HepG2 (cell line): ENCODE results near the gene MTO1. TPM values are rescaled to one million over a fixed set of nuclear protein-coding genes. Genes with fewer than 3 reads are reported as not detected.

ENCODE experiments used
- ATAC-seq: fragments of 200-7000 bp; cut with Tn5 transposase; 3 replicates; pipeline ENCODE4 v1.9.1; 2020; ENCODE audit warnings: mild to moderate bottlenecking, moderate library complexity
- BruUV-seq: library from RNA; stranded (reverse); fragments of 400-500 nt; replicated peaks from 2 replicates; lab custom pipeline; 2021; lab: Mats Ljungman, UMichigan
- CTCF ChIA-PET: fragments of 300-600 bp; formaldehyde crosslinking; extraction: SDS; loops from one replicate; lab custom pipeline; 2021; ENCODE audit warnings: low total read pairs, inconsistent platforms, low intra/inter-chr PET ratio; lab: Yijun Ruan, JAX
- POLR2A ChIA-PET: fragments of 350-600 bp; sonication (Branson Sonifier 250); formaldehyde crosslinking; loops from one replicate; lab custom pipeline; 2020; ENCODE audit warnings: antibody characterized with exemption, inconsistent platforms; lab: Yijun Ruan, JAX
- DNase-seq: peaks from one replicate; pipeline ENCODE4 v3.0.0-alpha.2; 2015; ENCODE audit warnings: low spot score
- FAIRE-seq: peaks from 3 replicates; lab custom pipeline; 2011; peaks lifted over from hg19 to GRCh38; lab: Jason Lieb, UNC
- H2AFZ ChIP-seq: one replicate; pipeline ENCODE4 v1.6.1; 2011; ENCODE audit warnings: low read length, inconsistent platforms
- H3K27ac ChIP-seq: fragments of 300-600 bp; 3 replicates; pipeline ENCODE4 v1.8.0; 2011; ENCODE audit warnings: mixed run types, mild to moderate bottlenecking, mixed read lengths, low read length, inconsistent platforms; ENCODE audit not compliant: insufficient read depth; ENCODE audit errors: extremely low read length
- H3K27me3 ChIP-seq, 2 experiments: fragments of 200-600 bp in 1 of 2; 2 replicates in 1 of 2; 3 replicates in 1 of 2; pipeline versions ENCODE4 v1.6.0 to v1.8.0; 2011; ENCODE audit warnings: low read length in 2 of 2, mild to moderate bottlenecking in 2 of 2, moderate library complexity in 2 of 2, inconsistent platforms in 1 of 2; ENCODE audit not compliant: insufficient read depth in 2 of 2, control insufficient read depth in 1 of 2
- H3K36me3 ChIP-seq, 2 experiments: fragments of 200-600 bp in 1 of 2; replicated peaks in 1 of 2; 2 replicates in 1 of 2; 3 replicates in 1 of 2; pipeline versions ENCODE4 v1.5.1 to v1.8.0; 2011; ENCODE audit warnings: low read length in 2 of 2, inconsistent platforms in 1 of 2; ENCODE audit not compliant: insufficient read depth in 2 of 2, control insufficient read depth in 1 of 2
- H3K4me1 ChIP-seq: 2 replicates; pipeline ENCODE4 v1.5.1; 2012; ENCODE audit warnings: low read length, inconsistent platforms; ENCODE audit not compliant: insufficient read depth
- H3K4me2 ChIP-seq: 2 replicates; pipeline ENCODE4 v1.6.0; 2011; ENCODE audit warnings: low read depth, low read length, inconsistent platforms
- H3K4me3 ChIP-seq, 3 experiments: fragments of 200-600 bp in 1 of 3; sonication (generic), shearing (Covaris generic) in 1 of 3; replicated peaks in 1 of 3; 2 replicates each; pipeline ENCODE4 v1.5.1; 2011 to 2016; ENCODE audit warnings: low read length in 3 of 3, inconsistent platforms in 2 of 3, low read depth in 2 of 3, mild to moderate bottlenecking in 2 of 3, control low read depth in 1 of 3, mixed read lengths in 1 of 3; ENCODE audit not compliant: insufficient read depth in 1 of 3
- H3K79me2 ChIP-seq: one replicate; pipeline ENCODE4 v1.6.1; 2011; ENCODE audit warnings: low read length, inconsistent platforms; ENCODE audit not compliant: insufficient read depth
- H3K9ac ChIP-seq: 2 replicates; pipeline ENCODE4 v1.6.0; 2011; ENCODE audit warnings: mild to moderate bottlenecking, low read depth, low read length, inconsistent platforms; ENCODE audit not compliant: insufficient read depth
- H3K9me3 ChIP-seq: 2 replicates; pipeline ENCODE4 v1.5.1; 2012; ENCODE audit warnings: mild to moderate bottlenecking, low read length
- H4K20me1 ChIP-seq: 2 replicates; pipeline ENCODE4 v1.6.0; 2011; ENCODE audit warnings: inconsistent platforms, mild to moderate bottlenecking, low read length, moderate library complexity; ENCODE audit not compliant: insufficient read depth
- AHR ChIP-seq: IDR thresholded peaks from 2 replicates; pipeline ENCODE4 v1.6.1; 2018; ENCODE audit warnings: missing genetic modification reagents, missing compliant biosample characterization
- ARID4A ChIP-seq: sonication (generic); formaldehyde crosslinking; IDR thresholded peaks from 2 replicates; pipeline ENCODE4 v1.5.0; 2020; ENCODE audit warnings: mild to moderate bottlenecking, missing genetic modification reagents, borderline replicate concordance
- BCL3 ChIP-seq: sonication (generic); formaldehyde crosslinking; IDR thresholded peaks from 2 replicates; pipeline ENCODE4 v1.5.1; 2020; ENCODE audit warnings: mild to moderate bottlenecking, missing genetic modification reagents, moderate library complexity
- DR1 ChIP-seq: sonication (generic); formaldehyde crosslinking; IDR thresholded peaks from 2 replicates; pipeline ENCODE4 v1.8.0; 2021; ENCODE audit warnings: mild to moderate bottlenecking, missing genetic modification reagents, inconsistent platforms
- FOSL2 ChIP-seq: sonication (generic); formaldehyde crosslinking; IDR thresholded peaks from 2 replicates; pipeline ENCODE4 v1.4.0; 2020; ENCODE audit warnings: missing genetic modification reagents
- GLI4 ChIP-seq: sonication (generic); formaldehyde crosslinking; IDR thresholded peaks from 2 replicates; pipeline ENCODE4 v1.5.1; 2020; ENCODE audit warnings: missing genetic modification reagents, mild to moderate bottlenecking, moderate library complexity, borderline replicate concordance
- HNRNPUL1 ChIP-seq: fragments of 200-400 bp; formaldehyde crosslinking; IDR thresholded peaks from 2 replicates; pipeline ENCODE4 v1.6.1; 2017; ENCODE audit warnings: low read depth, mild to moderate bottlenecking, low read length, moderate library complexity
- HOXA3 ChIP-seq: sonication (generic); formaldehyde crosslinking; IDR thresholded peaks from 2 replicates; pipeline ENCODE4 v1.5.0; 2020; ENCODE audit warnings: missing genetic modification reagents
- IRX3 ChIP-seq: sonication (generic); formaldehyde crosslinking; IDR thresholded peaks from 2 replicates; pipeline ENCODE4 v1.8.1; 2023; ENCODE audit warnings: mild to moderate bottlenecking, low read depth, missing genetic modification reagents, borderline replicate concordance
- KDM3A ChIP-seq: IDR thresholded peaks from 2 replicates; pipeline ENCODE4 v1.6.1; 2018; ENCODE audit warnings: low read depth, missing compliant biosample characterization
- MYNN ChIP-seq: sonication (generic); formaldehyde crosslinking; IDR thresholded peaks from 2 replicates; pipeline ENCODE4 v1.4.0; 2020; ENCODE audit warnings: mild to moderate bottlenecking, low read depth, missing genetic modification reagents
- NR0B2 ChIP-seq: sonication (generic); formaldehyde crosslinking; IDR thresholded peaks from 2 replicates; pipeline ENCODE4 v1.4.0; 2020; ENCODE audit warnings: mild to moderate bottlenecking, missing genetic modification reagents
- XRCC5 ChIP-seq: fragments of 200-400 bp; formaldehyde crosslinking; optimal IDR thresholded peaks from 2 replicates; pipeline ENCODE3; 2017; ENCODE audit warnings: mild to moderate bottlenecking, low read length
- ZNF232 ChIP-seq: sonication (generic); formaldehyde crosslinking; IDR thresholded peaks from 2 replicates; pipeline ENCODE4 v1.4.0; 2020; ENCODE audit warnings: missing genetic modification reagents, borderline replicate concordance
- ZNF510 ChIP-seq: sonication (generic); formaldehyde crosslinking; IDR thresholded peaks from 2 replicates; pipeline ENCODE4 v1.4.0; 2020; ENCODE audit warnings: low read depth, mild to moderate bottlenecking, missing genetic modification reagents
- ZNF782 ChIP-seq: sonication (generic); formaldehyde crosslinking; IDR thresholded peaks from 2 replicates; pipeline ENCODE4 v1.4.0; 2020; ENCODE audit warnings: missing genetic modification reagents, mild to moderate bottlenecking, borderline replicate concordance
- ZNF879 ChIP-seq: sonication (generic); formaldehyde crosslinking; IDR thresholded peaks from 2 replicates; pipeline ENCODE4 v1.8.1; 2023; ENCODE audit warnings: missing genetic modification reagents
- WGBS: methylation state at CpG from one replicate; pipeline ENCODE4 v1.1.6; 2017; ENCODE audit warnings: low lambda C conversion rate; 5-methylcytosine and 5-hydroxymethylcytosine counted together
- in situ Hi-C: cut with HindIII; loops from 2 replicates; pipeline ENCODE4 v1.10.0; 2017; ENCODE audit warnings: low pct_unique_long_range_greater_than_20kb; ENCODE audit not compliant: extremely low pct_ligation_motif_present
- intact Hi-C: fragments of 100-400 bp; cut with micrococcal nuclease; formaldehyde crosslinking; loops from one replicate; pipeline ENCODE4 v1.10.0; 2022; ENCODE audit not compliant: unreplicated experiment
- polyA plus RNA-seq, 8 experiments: library from polyadenylated mRNA; depleted of rRNA in 3 of 8; stranded (reverse) in 7 of 8; unstranded in 1 of 8; fragments of >200 nt; fragmentation: Illumina TruSeq in 4 of 8; extraction: Trizol in 4 of 8; gene quantifications; 2 replicates each; pipeline versions ENCODE4 v1.2.1 to v1.2.3, GENCODE V29; 2011 to 2016; ENCODE audit warnings: low read depth in 4 of 8, missing spikeins in 1 of 8, mixed read lengths in 1 of 8; ENCODE audit not compliant: insufficient read depth in 1 of 8
- total RNA-seq, 5 experiments: library from RNA; depleted of rRNA; stranded (reverse); fragments of >200 nt; fragmentation: Illumina TruSeq; extraction: Trizol; gene quantifications; 2 replicates each; pipeline ENCODE4 v1.2.3, GENCODE V29; 2016; ENCODE audit warnings: low read depth in 1 of 5

MTO1 gene
- total and polyA plus RNA-seq, 2 of the 13 experiments (the other 11 are each of a cell fraction or from before 2014, with no cell fraction given): 21.1 to 45.3 TPM

GRCh38 chr6:73519926-73520687 is 58.6 kb downstream of the MTO1 start:
- POLR2A ChIA-PET: interaction anchor here (0.6 to 6.5 kb wide), 18 partner anchors 10 to 176 kb away, joined by 3 to 130 read pairs (median 7); partner anchors contain the start of genes CD109, MTO1 and SLC17A5
- no peak for FAIRE-seq
- CTCF ChIA-PET: no interaction called here
- TF ChIP-seq IRX3 (CRISPR knock-in tag) (peak; percentile 24; the same call in 1 of the 2 replicates), ZNF510 (CRISPR knock-in tag) (0 out of 2 replicates have a peak, but pooled peaks have one; percentile 1), ZNF232 (CRISPR knock-in tag) (peak; percentile 42; the same call in 1 of the 2 replicates), MYNN (CRISPR knock-in tag) (no peak), XRCC5 (peak; percentile 79), ARID4A (CRISPR knock-in tag) (0 out of 2 replicates have a peak, but pooled peaks have one; percentile 6), NR0B2 (CRISPR knock-in tag) (peak; percentile 82; the same call in 1 of the 2 replicates), ZNF879 (CRISPR knock-in tag) (no peak), ZNF782 (CRISPR knock-in tag) (0 out of 2 replicates have a peak, but pooled peaks have one; percentile 22), FOSL2 (CRISPR knock-in tag) (peak; percentile 70), KDM3A (CRISPR knock-in tag) (0 out of 2 replicates have a peak, but pooled peaks have one; percentile 42), GLI4 (CRISPR knock-in tag) (no peak), HNRNPUL1 (no peak), DR1 (no peak), HOXA3 (CRISPR knock-in tag) (peak; percentile 39), BCL3 (CRISPR knock-in tag) (no peak), AHR (CRISPR knock-in tag) (peak; percentile 77; the same call in 1 of the 2 replicates)

More at GRCh38 chr6:73519926-73520687, 58.6 kb downstream of the MTO1 start:
- Histone ChIP-seq H3K9ac (peak overlapping the region; percentile 100), H3K27me3 (no peaks in the 10 kb centered on the region; a peak in 1 of 5 replicates), H3K4me2 (peak overlapping the region; percentile 88), H3K4me3 (peak overlapping the region; percentile 78 to 100 (median 97)), H3K36me3 (peaks cover 7 to 33% of the 10 kb centered on the region in 2 experiments), H2AFZ (no peak overlapping the region), H3K27ac (peak overlapping the region; percentile 100), H3K4me1 (peaks cover 46% of the 10 kb centered on the region), H3K9me3 (no peaks in the 10 kb centered on the region), H4K20me1 (peaks cover 51% of the 10 kb centered on the region), H3K79me2 (peaks cover 28% of the 10 kb centered on the region)
- intact Hi-C loops: loop anchor here (5.0 kb wide), 1 partner anchor 47 kb away; no protein-coding TSS in a partner anchor
- 0% methylated on average over 7 of the region's 56 CpGs for WGBS
- ATAC-seq (peak; percentile 29), DNase-seq (peak; percentile 59)
- in situ Hi-C loops: loop anchor here (5.0 to 10.0 kb wide), 2 partner anchors 65 to 87 kb away; no protein-coding TSS in a partner anchor
- no TSS peak for BruUV-seq
